OCI-LY3 (cell line): Measurements from ENCODE around the gene LMAN2.

ENCODE experiments used
- CTCF ChIP-seq: fragments of 200-600, 300-600 bp; sonication (generic); IDR thresholded peaks from 2 replicates; pipeline ENCODE4 v1.5.1; 2014; ENCODE audit warnings: antibody characterized with exemption, low read length, low read depth
- EZH2phosphoT487 ChIP-seq: fragments of 200-600 bp; shearing (Covaris generic); IDR thresholded peaks from 2 replicates; pipeline ENCODE4 v1.6.1; 2018; ENCODE audit warnings: antibody characterized with exemption, mixed run types, low read depth

DNA sequence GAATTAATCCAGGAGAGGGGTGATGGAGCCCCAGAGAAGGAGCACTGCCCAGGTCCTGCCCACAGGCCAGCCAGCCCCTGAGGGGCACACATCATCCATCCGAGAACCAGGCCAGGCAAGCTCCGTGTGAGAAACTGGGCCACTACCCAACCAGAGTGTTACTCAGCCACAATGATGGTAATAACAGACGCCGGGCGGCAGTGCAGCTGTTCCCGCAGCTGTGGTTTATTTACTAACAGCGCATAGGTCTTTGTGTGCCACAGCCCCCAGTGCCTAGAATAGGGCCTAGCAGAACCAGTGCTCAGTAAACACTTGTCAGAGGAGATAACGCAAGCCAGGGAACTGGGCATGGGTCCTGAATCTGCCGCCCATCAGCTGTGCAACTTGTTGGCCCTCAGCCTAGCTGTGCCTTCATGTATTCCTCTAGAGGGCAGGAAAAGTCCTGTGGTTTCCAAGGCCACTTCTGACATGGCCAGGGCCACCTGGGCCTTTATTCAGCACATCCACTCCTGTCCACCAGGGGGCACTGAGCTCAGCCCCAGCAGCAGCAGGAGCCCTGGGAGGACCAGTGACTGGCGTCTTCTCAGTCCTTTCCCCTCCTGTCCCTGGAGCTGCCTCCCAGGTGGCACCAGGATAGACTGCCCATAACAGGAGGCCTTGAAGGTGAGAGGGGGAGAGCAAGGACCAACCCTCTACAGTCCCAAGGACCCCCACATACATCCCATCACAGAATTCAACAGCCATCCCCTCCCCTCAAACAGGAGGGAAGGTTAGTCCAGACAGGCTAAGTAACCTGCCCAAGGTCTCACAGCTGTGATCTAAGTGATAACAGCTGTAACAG, 41.9 kb downstream of the LMAN2 start:
- TF ChIP-seq CTCF (peak; percentile 81), EZH2phosphoT487 (no peak)
